IMR-90 (cell line): ENCODE measurements around the gene HNRNPUL1. TPM values are rescaled to one million over a fixed set of nuclear protein-coding genes. Genes with fewer than 3 reads are reported as not detected.

ENCODE experiments used
- ATAC-seq: fragments of 200-7000 bp; cut with Tn5 transposase; 2 replicates; pipeline ENCODE4 v1.9.1; 2020; ENCODE audit warnings: low read depth, mild to moderate bottlenecking, moderate library complexity
- BruUV-seq: library from RNA; stranded (reverse); fragments of 400-500 nt; replicated peaks from 2 replicates; lab custom pipeline; 2021; lab: Mats Ljungman, UMichigan
- CTCF ChIA-PET: fragments of 300-600 bp; formaldehyde crosslinking; extraction: SDS; loops from one replicate; lab custom pipeline; 2021; ENCODE audit warnings: antibody characterized with exemption; lab: Yijun Ruan, JAX
- POLR2A ChIA-PET: fragments of 300-600 bp; sonication (Branson Sonifier 250); formaldehyde crosslinking; loops from one replicate; lab custom pipeline; 2022; ENCODE audit warnings: antibody characterized with exemption; ENCODE audit not compliant: unreplicated experiment; lab: Charles Lee
- DNase-seq: peaks from one replicate; pipeline ENCODE4 v3.0.0; 2013
- H2AFZ ChIP-seq: replicated peaks from 2 replicates; pipeline ENCODE3; 2013; ENCODE audit warnings: low read length, mild to moderate bottlenecking; ENCODE audit not compliant: poor library complexity
- H2AK5ac ChIP-seq: 2 replicates; pipeline ENCODE4 v1.6.1; 2013; ENCODE audit warnings: low read depth, low read length, inconsistent platforms
- H2AK9ac ChIP-seq: replicated peaks from 2 replicates; pipeline ENCODE3; 2013; ENCODE audit warnings: mild to moderate bottlenecking, low read depth, low read length, moderate library complexity; ENCODE audit not compliant: poor library complexity
- H2BK120ac ChIP-seq: 2 replicates; pipeline ENCODE4 v1.6.1; 2013; ENCODE audit warnings: low read depth, low read length, inconsistent platforms
- H2BK15ac ChIP-seq: 3 replicates; pipeline ENCODE4 v1.6.1; 2013; ENCODE audit warnings: low read depth, low read length, inconsistent platforms
- H2BK20ac ChIP-seq: 2 replicates; pipeline ENCODE4 v1.6.1; 2013; ENCODE audit warnings: low read depth, mild to moderate bottlenecking, inconsistent platforms, low read length, moderate library complexity
- H2BK5ac ChIP-seq: 2 replicates; pipeline ENCODE4 v1.6.1; 2013; ENCODE audit warnings: mild to moderate bottlenecking, low read depth, low read length, inconsistent platforms; ENCODE audit not compliant: poor library complexity, severe bottlenecking
- H3K14ac ChIP-seq: replicated peaks from 2 replicates; pipeline ENCODE4 v1.6.1; 2013; ENCODE audit warnings: low read depth, low read length, inconsistent platforms
- H3K18ac ChIP-seq: 2 replicates; pipeline ENCODE4 v1.6.1; 2013; ENCODE audit warnings: low read depth, low read length, control low read depth
- H3K23ac ChIP-seq: 2 replicates; pipeline ENCODE4 v1.6.1; 2013; ENCODE audit warnings: low read depth, low read length, inconsistent platforms
- H3K27ac ChIP-seq: 2 replicates; pipeline ENCODE4 v1.5.1; 2013; ENCODE audit warnings: mild to moderate bottlenecking, control low read depth, low read length; ENCODE audit not compliant: insufficient read depth
- H3K27me3 ChIP-seq: 2 replicates; pipeline ENCODE4 v1.6.1; 2013; ENCODE audit warnings: low read length; ENCODE audit not compliant: control insufficient read depth, insufficient read depth
- H3K36me3 ChIP-seq: 2 replicates; pipeline ENCODE4 v1.6.1; 2013; ENCODE audit warnings: low read length, mixed read lengths; ENCODE audit not compliant: control insufficient read depth, insufficient read depth
- H3K4ac ChIP-seq: 2 replicates; pipeline ENCODE4 v1.6.1; 2013; ENCODE audit warnings: low read depth, low read length, inconsistent platforms
- H3K4me1 ChIP-seq: 2 replicates; pipeline ENCODE4 v1.6.1; 2013; ENCODE audit warnings: low read length, mixed read lengths; ENCODE audit not compliant: control insufficient read depth, insufficient read depth
- H3K4me2 ChIP-seq: 2 replicates; pipeline ENCODE4 v1.6.1; 2013; ENCODE audit warnings: low read depth, mild to moderate bottlenecking, control low read depth, low read length, moderate library complexity
- H3K4me3 ChIP-seq: 2 replicates; pipeline ENCODE4 v1.5.1; 2013; ENCODE audit warnings: low read depth, mild to moderate bottlenecking, control low read depth, low read length, moderate library complexity; ENCODE audit not compliant: insufficient read depth
- H3K56ac ChIP-seq: 2 replicates; pipeline ENCODE4 v1.6.1; 2013; ENCODE audit warnings: low read length, inconsistent platforms; ENCODE audit not compliant: insufficient read depth; ENCODE audit errors: extremely low read depth
- H3K79me1 ChIP-seq, 2 experiments: 2 replicates each; pipeline ENCODE4 v1.6.1; 2013; ENCODE audit warnings: low read length in 2 of 2, inconsistent platforms in 1 of 2, low read depth in 1 of 2
- H3K9ac ChIP-seq: 2 replicates; pipeline ENCODE4 v1.6.1; 2013; ENCODE audit warnings: low read depth, low read length, control low read depth
- H3K9me1 ChIP-seq: 2 replicates; pipeline ENCODE4 v1.6.1; 2013; ENCODE audit warnings: low read length, inconsistent platforms; ENCODE audit not compliant: insufficient read depth
- H3K9me3 ChIP-seq: 2 replicates; pipeline ENCODE4 v1.6.1; 2013; ENCODE audit warnings: low read length; ENCODE audit not compliant: control insufficient read depth, insufficient read depth
- H4K20me1 ChIP-seq: 2 replicates; pipeline ENCODE4 v1.6.1; 2013; ENCODE audit warnings: low read length, inconsistent platforms; ENCODE audit not compliant: insufficient read depth
- H4K5ac ChIP-seq: 2 replicates; pipeline ENCODE4 v1.6.1; 2013; ENCODE audit warnings: mild to moderate bottlenecking, low read depth, low read length, control low read depth
- H4K8ac ChIP-seq, 2 experiments: 2 replicates each; pipeline ENCODE4 v1.6.1; 2013; ENCODE audit warnings: low read depth in 2 of 2, low read length in 2 of 2, control low read depth in 1 of 2, inconsistent platforms in 1 of 2
- H4K91ac ChIP-seq: 2 replicates; pipeline ENCODE4 v1.6.1; 2013; ENCODE audit warnings: low read depth, low read length, inconsistent platforms; ENCODE audit not compliant: insufficient read depth
- WGBS, 2 experiments: methylation state at CpG; one replicate each; pipeline versions ENCODE4 v1.1.5 to v1.1.7; 2013; ENCODE audit warnings: missing lambda C conversion rate in 2 of 2; ENCODE audit not compliant: insufficient read length in 1 of 2; ENCODE audit errors: extremely low coverage in 2 of 2; 5-methylcytosine and 5-hydroxymethylcytosine counted together
- dilution Hi-C: fragments of 300-500 bp; cut with HindIII; formaldehyde crosslinking; loops from one replicate; pipeline ENCODE4 v1.14.3; 2018; ENCODE audit warnings: low sequenced_read_pairs; ENCODE audit not compliant: unreplicated experiment
- in situ Hi-C: fragments of 300-500 bp; cut with MboI; formaldehyde crosslinking; loops from 3 replicates; pipeline ENCODE4 v1.14.3; 2019; ENCODE audit warnings: low sequenced_read_pairs, inconsistent platforms, mixed read lengths
- intact Hi-C: fragments of 100-400 bp; cut with micrococcal nuclease; formaldehyde crosslinking; loops from 2 replicates; pipeline ENCODE4 v1.10.0; 2022
- polyA plus RNA-seq, 3 experiments: library from polyadenylated mRNA; depleted of rRNA; stranded (reverse); fragments of >200 nt; gene quantifications; 2 replicates each; pipeline ENCODE4 v1.2.3, GENCODE V29; 2012; ENCODE audit warnings: low replicate concordance in 1 of 3
- total RNA-seq: library from RNA; depleted of rRNA; stranded (reverse); fragments of >200 nt; gene quantifications from 2 replicates; pipeline ENCODE4 v1.2.3, GENCODE V29; 2012
- TF ChIP-seq, protein P1 (sequence below): fragments of 150-350 bp; IDR thresholded peaks from 2 replicates; pipeline ENCODE4 v1.6.1; 2016; ENCODE audit warnings: low read depth, mild to moderate bottlenecking, low read length, moderate library complexity, borderline replicate concordance

HNRNPUL1 gene
- total and polyA plus RNA-seq, 2 of the 4 experiments (the other 2 are of a cell fraction): 50.7 to 67.3 TPM

DNA sequence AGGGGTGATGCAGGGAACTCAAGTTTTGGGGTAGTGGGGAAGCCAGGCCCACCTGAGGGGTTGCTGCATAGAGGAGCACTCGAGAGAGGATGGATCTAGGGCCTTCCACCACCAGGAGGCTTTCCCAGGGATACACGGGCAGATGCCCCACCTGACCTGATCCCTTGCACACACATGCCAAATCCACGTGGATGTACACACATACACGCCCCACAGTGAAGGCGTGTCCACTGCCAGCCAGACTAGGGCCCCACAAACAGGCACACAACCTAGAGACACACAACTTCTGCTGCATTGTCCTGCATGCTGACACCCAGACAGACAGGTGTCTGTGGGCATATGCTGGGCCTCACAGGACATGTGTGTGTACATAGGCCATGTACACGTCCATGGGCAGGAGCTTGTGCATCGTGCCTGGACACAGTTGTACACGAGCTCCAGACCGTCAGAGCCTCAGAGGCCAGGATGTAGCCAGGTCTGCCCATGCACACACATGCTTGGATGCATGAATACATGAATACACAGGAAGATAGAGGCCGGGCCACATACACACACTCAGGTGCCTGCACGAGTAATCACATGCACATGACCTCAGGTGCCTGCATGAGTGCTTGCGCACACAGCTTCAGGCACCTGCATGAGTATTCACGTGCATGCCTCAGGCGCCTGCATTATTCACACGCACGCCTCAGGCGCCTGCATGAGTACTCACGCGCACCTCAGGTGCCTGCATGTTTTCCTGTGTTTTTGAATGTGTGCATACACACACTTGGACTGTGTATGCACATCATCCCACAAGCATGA is 54.7 kb downstream of the HNRNPUL1 start:
- peaks cover 17% of the 10 kb centered on the region for H3K9me1 ChIP-seq
- H4K91ac ChIP-seq: no peak overlapping the region
- H2AK5ac ChIP-seq: peak overlapping the region; percentile 56
- ChIA-PET POLR2A (interaction anchor here (0.5 kb wide), 1 partner anchor 47 kb away, joined by 3 read pairs; no protein-coding TSS in a partner anchor), CTCF (no interaction called here)
- ATAC-seq (no peak), DNase-seq (no peak)
- no peak overlapping the region for H3K27ac ChIP-seq
- peaks cover 21% of the 10 kb centered on the region for H3K4me1 ChIP-seq
- H2BK120ac ChIP-seq: no peak overlapping the region
- no peaks in the 10 kb centered on the region for H3K27me3 ChIP-seq
- no peak overlapping the region for H2BK15ac ChIP-seq
- no peak overlapping the region for H3K4ac ChIP-seq
- no peak overlapping the region for H3K9ac ChIP-seq
- WGBS, 2 experiments: 88% methylated on average over 15 of the region's 19 CpGs; no CpG with 5 or more reads in 1 of the 2 experiments
- peak overlapping the region; percentile 16 for H2AK9ac ChIP-seq
- H2BK5ac ChIP-seq: no peak overlapping the region
- peaks cover 46% of the 10 kb centered on the region for H4K20me1 ChIP-seq
- H3K23ac ChIP-seq: no peak overlapping the region
- TF ChIP-seq, protein P1, sequence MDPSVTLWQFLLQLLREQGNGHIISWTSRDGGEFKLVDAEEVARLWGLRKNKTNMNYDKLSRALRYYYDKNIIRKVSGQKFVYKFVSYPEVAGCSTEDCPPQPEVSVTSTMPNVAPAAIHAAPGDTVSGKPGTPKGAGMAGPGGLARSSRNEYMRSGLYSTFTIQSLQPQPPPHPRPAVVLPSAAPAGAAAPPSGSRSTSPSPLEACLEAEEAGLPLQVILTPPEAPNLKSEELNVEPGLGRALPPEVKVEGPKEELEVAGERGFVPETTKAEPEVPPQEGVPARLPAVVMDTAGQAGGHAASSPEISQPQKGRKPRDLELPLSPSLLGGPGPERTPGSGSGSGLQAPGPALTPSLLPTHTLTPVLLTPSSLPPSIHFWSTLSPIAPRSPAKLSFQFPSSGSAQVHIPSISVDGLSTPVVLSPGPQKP: no peak
- in situ Hi-C loops: no loop called here
- no TSS peak for BruUV-seq
- H3K14ac ChIP-seq: no peak overlapping the region
- no peak overlapping the region for H3K56ac ChIP-seq
- H3K9me3 ChIP-seq: no peaks in the 10 kb centered on the region
- H4K8ac ChIP-seq: no peak overlapping the region
- peaks cover 51% of the 10 kb centered on the region for H3K36me3 ChIP-seq
- dilution Hi-C loops: no loop called here
- no peak overlapping the region for H2AFZ ChIP-seq
- no peak overlapping the region for H2BK20ac ChIP-seq
- no peak overlapping the region for H3K4me3 ChIP-seq
- H3K18ac ChIP-seq: no peak overlapping the region
- no peak overlapping the region for H3K4me2 ChIP-seq
- peaks cover 22 to 66% of the 10 kb centered on the region in 2 experiments for H3K79me1 ChIP-seq
- H4K5ac ChIP-seq: no peak overlapping the region
- intact Hi-C loops: no loop called here
